Smooth muscle cell (in vitro differentiated cells): ENCODE measurements around the gene OSGIN1. TPM values are rescaled to one million over a fixed set of nuclear protein-coding genes. Genes with fewer than 3 reads are reported as not detected.

Source experiments
- DNase-seq: peaks from one replicate; lab custom pipeline; 2025; ENCODE audit not compliant: unreplicated experiment; lab: John Stamatoyannopoulos, UW
- H2AFZ ChIP-seq: fragments of 200-600 bp; sonication (generic); 2 replicates; pipeline ENCODE4 v1.6.0; 2016; ENCODE audit warnings: antibody characterized with exemption, low read depth, mild to moderate bottlenecking
- H3F3A ChIP-seq: fragments of 200-600 bp; sonication (generic); 2 replicates; pipeline ENCODE4 v1.6.0; 2017; ENCODE audit warnings: antibody characterized with exemption, low read depth
- H3K27ac ChIP-seq: fragments of 200-600 bp; sonication (generic); 2 replicates; pipeline ENCODE4 v1.5.1; 2016; ENCODE audit warnings: low read depth, mild to moderate bottlenecking
- H3K27me3 ChIP-seq: fragments of 200-600 bp; sonication (generic); 2 replicates; pipeline ENCODE4 v1.6.1; 2016; ENCODE audit warnings: low read depth, mild to moderate bottlenecking
- H3K36me3 ChIP-seq: fragments of 200-600 bp; sonication (generic); 2 replicates; pipeline ENCODE4 v1.5.1; 2016; ENCODE audit warnings: low read depth
- H3K4me1 ChIP-seq: fragments of 200-600 bp; sonication (generic); 2 replicates; pipeline ENCODE4 v1.5.1; 2016; ENCODE audit warnings: low read depth
- H3K4me2 ChIP-seq: fragments of 200-600 bp; sonication (generic); 2 replicates; pipeline ENCODE4 v1.6.0; 2016; ENCODE audit warnings: mild to moderate bottlenecking
- H3K4me3 ChIP-seq: fragments of 200-600 bp; sonication (generic); 2 replicates; pipeline ENCODE4 v1.5.1; 2016; ENCODE audit warnings: mild to moderate bottlenecking
- H3K79me2 ChIP-seq: fragments of 200-600 bp; sonication (generic); 2 replicates; pipeline ENCODE4 v1.6.0; 2016; ENCODE audit warnings: low read depth, mild to moderate bottlenecking
- H3K9ac ChIP-seq: fragments of 200-600 bp; sonication (generic); 2 replicates; pipeline ENCODE4 v1.6.0; 2016; ENCODE audit warnings: low read depth
- H3K9me3 ChIP-seq: fragments of 200-600 bp; sonication (generic); replicated peaks from 2 replicates; pipeline ENCODE4 v1.5.1; 2016; ENCODE audit warnings: low read depth
- H4K20me1 ChIP-seq: fragments of 200-600 bp; sonication (generic); 2 replicates; pipeline ENCODE4 v1.6.0; 2016; ENCODE audit warnings: low read depth
- CTCF ChIP-seq: fragments of 200-600 bp; sonication (generic); IDR thresholded peaks from 2 replicates; pipeline ENCODE4 v1.5.1; 2017; ENCODE audit warnings: borderline replicate concordance, mild to moderate bottlenecking, antibody characterized with exemption; ENCODE audit not compliant: insufficient read depth, poor library complexity, severe bottlenecking
- whole genome bisulfite sequencing: methylation state at CpG from one replicate; pipeline ENCODE4 v1.1.7; 2016; ENCODE audit warnings: low lambda C conversion rate; 5-methylcytosine and 5-hydroxymethylcytosine counted together
- polyA plus RNA-seq: library from polyadenylated mRNA; unstranded; fragments of >200 nt; fragmentation: Nextera tagmentation; extraction: Ambion mirVana; gene quantifications from 2 replicates; pipeline ENCODE4 v1.2.1, GENCODE V29; 2016
- total RNA-seq: library from RNA; depleted of rRNA; stranded (reverse); fragments of >200 nt; gene quantifications from 2 replicates; pipeline ENCODE4 v1.2.3, GENCODE V29; 2014

OSGIN1 gene
- total and polyA plus RNA-seq, 2 experiments from 2014 or later = 8.9 to 12.4 TPM

GRCh38 chr16:83955218-83956130 lies 2.4 kb downstream of the OSGIN1 start:
- DNase-seq = no peak

GRCh38 chr16:83956336-83957289 lies 3.6 kb downstream of the OSGIN1 start:
- DNase-seq = peak; percentile 40
- no peaks in the 10 kb centered on the region for H3K9me3 ChIP-seq

More at GRCh38 chr16:83955218-83956130, 2.4 kb downstream of the OSGIN1 start:
- WGBS = 84% methylated on average over 23 of the region's 23 CpGs
- no peaks in the 10 kb centered on the region for H3F3A ChIP-seq
- peak overlapping the region; percentile 87 for H3K4me2 ChIP-seq
- H3K27ac ChIP-seq = no peak overlapping the region
- no peaks in the 10 kb centered on the region for H3K9me3 ChIP-seq
- H3K27me3 ChIP-seq = no peaks in the 10 kb centered on the region
- no peaks in the 10 kb centered on the region for H3K36me3 ChIP-seq
- no peak overlapping the region for H3K4me3 ChIP-seq
- H4K20me1 ChIP-seq = peaks cover 6% of the 10 kb centered on the region
- H3K4me1 ChIP-seq = peaks cover 8% of the 10 kb centered on the region
- H3K9ac ChIP-seq = no peak overlapping the region
- no peaks in the 10 kb centered on the region for H3K79me2 ChIP-seq
- no peak overlapping the region for H2AFZ ChIP-seq
- TF ChIP-seq CTCF = no peak

GRCh38 chr16:83957296-83957855 lies 4.3 kb downstream of the OSGIN1 start:
- WGBS = 97% methylated on average over 11 of the region's 14 CpGs
- Histone ChIP-seq H3K4me2 (no peak overlapping the region), H3K4me3 (no peak overlapping the region)

More at GRCh38 chr16:83956336-83957289, 3.6 kb downstream of the OSGIN1 start:
- Histone ChIP-seq H4K20me1 (peaks cover 6% of the 10 kb centered on the region), H3K4me2 (no peak overlapping the region), H3K4me3 (no peak overlapping the region), H2AFZ (no peak overlapping the region), H3K36me3 (no peaks in the 10 kb centered on the region), H3K9ac (no peak overlapping the region), H3K79me2 (no peaks in the 10 kb centered on the region), H3K27ac (no peak overlapping the region), H3K27me3 (no peaks in the 10 kb centered on the region), H3K4me1 (peaks cover 8% of the 10 kb centered on the region), H3F3A (no peaks in the 10 kb centered on the region)
- TF ChIP-seq CTCF = peak; percentile 84
- WGBS = 53% methylated on average over 22 of the region's 22 CpGs

More at GRCh38 chr16:83957296-83957855, 4.3 kb downstream of the OSGIN1 start:
- H2AFZ ChIP-seq = no peak overlapping the region
- DNase-seq = no peak
- H3K36me3 ChIP-seq = no peaks in the 10 kb centered on the region
- peaks cover 8% of the 10 kb centered on the region for H3K4me1 ChIP-seq
- no peaks in the 10 kb centered on the region for H3F3A ChIP-seq
- H3K27ac ChIP-seq = no peak overlapping the region
- H3K9ac ChIP-seq = no peak overlapping the region
- no peaks in the 10 kb centered on the region for H3K9me3 ChIP-seq
- no peak for TF ChIP-seq CTCF
- H4K20me1 ChIP-seq = peaks cover 6% of the 10 kb centered on the region
- H3K79me2 ChIP-seq = no peaks in the 10 kb centered on the region
- no peaks in the 10 kb centered on the region for H3K27me3 ChIP-seq
